GM12891 (cell line): Measurements from ENCODE around the gene CMPK2.

ENCODE experiments used
- DNase-seq: peaks from one replicate; pipeline ENCODE4 v3.0.0; 2011; ENCODE audit warnings: low spot score; ENCODE audit not compliant: insufficient read length
- FAIRE-seq: peaks from 2 replicates; lab custom pipeline; 2011; peaks lifted over from hg19 to GRCh38; lab: Jason Lieb, UNC
- PAX5 ChIP-seq: IDR thresholded peaks from 2 replicates; pipeline ENCODE4 v1.6.1; 2011; ENCODE audit warnings: low read length, moderate library complexity, mild to moderate bottlenecking; ENCODE audit not compliant: insufficient read depth, severe bottlenecking
- POLR2A ChIP-seq: IDR thresholded peaks from 2 replicates; pipeline ENCODE4 v1.6.1; 2011; ENCODE audit warnings: low read depth, low read length, control low read depth
- POLR2AphosphoS5 ChIP-seq: IDR thresholded peaks from 2 replicates; pipeline ENCODE4 v1.6.1; 2011; ENCODE audit warnings: low read depth, low read length, control low read depth
- POU2F2 ChIP-seq: IDR thresholded peaks from 2 replicates; pipeline ENCODE4 v1.6.1; 2011; ENCODE audit warnings: low read depth, mild to moderate bottlenecking, control low read depth, low read length, moderate library complexity
- SPI1 ChIP-seq: IDR thresholded peaks from 2 replicates; pipeline ENCODE4 v1.6.1; 2011; ENCODE audit warnings: low read depth, low read length, control low read depth
- TAF1 ChIP-seq: IDR thresholded peaks from 2 replicates; pipeline ENCODE4 v1.6.1; 2011; ENCODE audit warnings: low read depth, low read length, control low read depth

CMPK2 gene

GRCh38 chr2:6813573-6813972, 52.1 kb downstream of the CMPK2 start:
- DNase-seq = no peak
- FAIRE-seq = no peak
- TF ChIP-seq POLR2AphosphoS5 (no peak), POU2F2 (no peak), SPI1 (no peak)

GRCh38 chr2:6812857-6813530, 52.7 kb downstream of the CMPK2 start:
- DNase-seq (no peak), FAIRE-seq (no peak)
- TF ChIP-seq POU2F2 (no peak), PAX5 (no peak), POLR2A (no peak), TAF1 (no peak), SPI1 (no peak), POLR2AphosphoS5 (no peak)

GRCh38 chr2:6810961-6811360, 54.7 kb downstream of the CMPK2 start:
- FAIRE-seq (no peak), DNase-seq (no peak)
- TF ChIP-seq TAF1 (no peak), SPI1 (no peak), POLR2A (no peak), POU2F2 (no peak), POLR2AphosphoS5 (no peak), PAX5 (no peak)

- DNase-seq (no peak), FAIRE-seq (no peak)
- TF ChIP-seq SPI1 = 0 out of 2 replicates have a peak, but pooled peaks have one; percentile 15
- no peak for TF ChIP-seq PAX5
- TF ChIP-seq POLR2A = no peak
- TF ChIP-seq POU2F2 = no peak
- no peak for TF ChIP-seq TAF1
- no peak for TF ChIP-seq POLR2AphosphoS5
Measured at GRCh38 chr2:6808426-6808825, 57.3 kb downstream of the CMPK2 start.

GRCh38 chr2:6806604-6807003, 59.1 kb downstream of the CMPK2 start:
- FAIRE-seq (no peak), DNase-seq (no peak)
- TF ChIP-seq POLR2AphosphoS5 (no peak), POU2F2 (no peak), POLR2A (no peak), TAF1 (no peak), PAX5 (no peak), SPI1 (no peak)

- TF ChIP-seq POLR2AphosphoS5 (no peak), POU2F2 (no peak), TAF1 (no peak), SPI1 (no peak), PAX5 (no peak), POLR2A (no peak)
- no peak for DNase-seq
- FAIRE-seq = no peak
Measured at GRCh38 chr2:6800553-6800952, 65.2 kb downstream of the CMPK2 start.
